IMR-90 (cell line): ENCODE measurements around the gene MTIF3. TPM values are rescaled to one million over a fixed set of nuclear protein-coding genes. Genes with fewer than 3 reads are reported as not detected.

Source experiments
- ATAC-seq: fragments of 200-7000 bp; cut with Tn5 transposase; 2 replicates; pipeline ENCODE4 v1.9.1; 2020; ENCODE audit warnings: low read depth, mild to moderate bottlenecking, moderate library complexity
- BruUV-seq: library from RNA; stranded (reverse); fragments of 400-500 nt; replicated peaks from 2 replicates; lab custom pipeline; 2021; lab: Mats Ljungman, UMichigan
- CTCF ChIA-PET: fragments of 300-600 bp; formaldehyde crosslinking; extraction: SDS; loops from one replicate; lab custom pipeline; 2021; ENCODE audit warnings: antibody characterized with exemption; lab: Yijun Ruan, JAX
- POLR2A ChIA-PET: fragments of 300-600 bp; sonication (Branson Sonifier 250); formaldehyde crosslinking; loops from one replicate; lab custom pipeline; 2022; ENCODE audit warnings: antibody characterized with exemption; ENCODE audit not compliant: unreplicated experiment; lab: Charles Lee
- DNase-seq: peaks from one replicate; pipeline ENCODE4 v3.0.0; 2013
- H2AFZ ChIP-seq: replicated peaks from 2 replicates; pipeline ENCODE3; 2013; ENCODE audit warnings: low read length, mild to moderate bottlenecking; ENCODE audit not compliant: poor library complexity
- H2AK5ac ChIP-seq: 2 replicates; pipeline ENCODE4 v1.6.1; 2013; ENCODE audit warnings: low read depth, low read length, inconsistent platforms
- H2AK9ac ChIP-seq: replicated peaks from 2 replicates; pipeline ENCODE3; 2013; ENCODE audit warnings: mild to moderate bottlenecking, low read depth, low read length, moderate library complexity; ENCODE audit not compliant: poor library complexity
- H2BK120ac ChIP-seq: 2 replicates; pipeline ENCODE4 v1.6.1; 2013; ENCODE audit warnings: low read depth, low read length, inconsistent platforms
- H2BK15ac ChIP-seq: 3 replicates; pipeline ENCODE4 v1.6.1; 2013; ENCODE audit warnings: low read depth, low read length, inconsistent platforms
- H2BK20ac ChIP-seq: 2 replicates; pipeline ENCODE4 v1.6.1; 2013; ENCODE audit warnings: low read depth, mild to moderate bottlenecking, inconsistent platforms, low read length, moderate library complexity
- H2BK5ac ChIP-seq: 2 replicates; pipeline ENCODE4 v1.6.1; 2013; ENCODE audit warnings: mild to moderate bottlenecking, low read depth, low read length, inconsistent platforms; ENCODE audit not compliant: poor library complexity, severe bottlenecking
- H3K14ac ChIP-seq: replicated peaks from 2 replicates; pipeline ENCODE4 v1.6.1; 2013; ENCODE audit warnings: low read depth, low read length, inconsistent platforms
- H3K18ac ChIP-seq: 2 replicates; pipeline ENCODE4 v1.6.1; 2013; ENCODE audit warnings: low read depth, low read length, control low read depth
- H3K23ac ChIP-seq: 2 replicates; pipeline ENCODE4 v1.6.1; 2013; ENCODE audit warnings: low read depth, low read length, inconsistent platforms
- H3K27ac ChIP-seq: 2 replicates; pipeline ENCODE4 v1.5.1; 2013; ENCODE audit warnings: mild to moderate bottlenecking, control low read depth, low read length; ENCODE audit not compliant: insufficient read depth
- H3K27me3 ChIP-seq: 2 replicates; pipeline ENCODE4 v1.6.1; 2013; ENCODE audit warnings: low read length; ENCODE audit not compliant: control insufficient read depth, insufficient read depth
- H3K36me3 ChIP-seq: 2 replicates; pipeline ENCODE4 v1.6.1; 2013; ENCODE audit warnings: low read length, mixed read lengths; ENCODE audit not compliant: control insufficient read depth, insufficient read depth
- H3K4ac ChIP-seq: 2 replicates; pipeline ENCODE4 v1.6.1; 2013; ENCODE audit warnings: low read depth, low read length, inconsistent platforms
- H3K4me1 ChIP-seq: 2 replicates; pipeline ENCODE4 v1.6.1; 2013; ENCODE audit warnings: low read length, mixed read lengths; ENCODE audit not compliant: control insufficient read depth, insufficient read depth
- H3K4me2 ChIP-seq: 2 replicates; pipeline ENCODE4 v1.6.1; 2013; ENCODE audit warnings: low read depth, mild to moderate bottlenecking, control low read depth, low read length, moderate library complexity
- H3K4me3 ChIP-seq: 2 replicates; pipeline ENCODE4 v1.5.1; 2013; ENCODE audit warnings: low read depth, mild to moderate bottlenecking, control low read depth, low read length, moderate library complexity; ENCODE audit not compliant: insufficient read depth
- H3K56ac ChIP-seq: 2 replicates; pipeline ENCODE4 v1.6.1; 2013; ENCODE audit warnings: low read length, inconsistent platforms; ENCODE audit not compliant: insufficient read depth; ENCODE audit errors: extremely low read depth
- H3K79me1 ChIP-seq, 2 experiments: 2 replicates each; pipeline ENCODE4 v1.6.1; 2013; ENCODE audit warnings: low read length in 2 of 2, inconsistent platforms in 1 of 2, low read depth in 1 of 2
- H3K9ac ChIP-seq: 2 replicates; pipeline ENCODE4 v1.6.1; 2013; ENCODE audit warnings: low read depth, low read length, control low read depth
- H3K9me1 ChIP-seq: 2 replicates; pipeline ENCODE4 v1.6.1; 2013; ENCODE audit warnings: low read length, inconsistent platforms; ENCODE audit not compliant: insufficient read depth
- H3K9me3 ChIP-seq: 2 replicates; pipeline ENCODE4 v1.6.1; 2013; ENCODE audit warnings: low read length; ENCODE audit not compliant: control insufficient read depth, insufficient read depth
- H4K20me1 ChIP-seq: 2 replicates; pipeline ENCODE4 v1.6.1; 2013; ENCODE audit warnings: low read length, inconsistent platforms; ENCODE audit not compliant: insufficient read depth
- H4K5ac ChIP-seq: 2 replicates; pipeline ENCODE4 v1.6.1; 2013; ENCODE audit warnings: mild to moderate bottlenecking, low read depth, low read length, control low read depth
- H4K8ac ChIP-seq, 2 experiments: 2 replicates each; pipeline ENCODE4 v1.6.1; 2013; ENCODE audit warnings: low read depth in 2 of 2, low read length in 2 of 2, control low read depth in 1 of 2, inconsistent platforms in 1 of 2
- H4K91ac ChIP-seq: 2 replicates; pipeline ENCODE4 v1.6.1; 2013; ENCODE audit warnings: low read depth, low read length, inconsistent platforms; ENCODE audit not compliant: insufficient read depth
- BHLHE40 ChIP-seq: fragments of 150-350 bp; IDR thresholded peaks from 2 replicates; pipeline ENCODE4 v1.6.1; 2016; ENCODE audit warnings: mild to moderate bottlenecking, low read depth, low read length
- CEBPB ChIP-seq: IDR thresholded peaks from 2 replicates; pipeline ENCODE4 v1.6.1; 2012; ENCODE audit warnings: low read depth, low read length, improper control_type of control experiment
- CHD1 ChIP-seq: IDR thresholded peaks from 2 replicates; pipeline ENCODE4 v1.6.1; 2012; ENCODE audit warnings: low read depth, low read length, improper control_type of control experiment
- FOS ChIP-seq: fragments of 150-350 bp; IDR thresholded peaks from 2 replicates; pipeline ENCODE4 v1.6.1; 2016; ENCODE audit warnings: low read depth, low read length
- MAFK ChIP-seq: IDR thresholded peaks from 2 replicates; pipeline ENCODE4 v1.6.1; 2012; ENCODE audit warnings: low read depth, low read length, improper control_type of control experiment
- MXI1 ChIP-seq: IDR thresholded peaks from 2 replicates; pipeline ENCODE4 v1.6.1; 2012; ENCODE audit warnings: low read depth, mild to moderate bottlenecking, low read length, moderate library complexity, borderline replicate concordance
- USF2 ChIP-seq: fragments of 150-350 bp; IDR thresholded peaks from 2 replicates; pipeline ENCODE4 v1.6.1; 2017; ENCODE audit warnings: mild to moderate bottlenecking, antibody characterized with exemption, low read length, low read depth
- WGBS, 2 experiments: methylation state at CpG; one replicate each; pipeline versions ENCODE4 v1.1.5 to v1.1.7; 2013; ENCODE audit warnings: missing lambda C conversion rate in 2 of 2; ENCODE audit not compliant: insufficient read length in 1 of 2; ENCODE audit errors: extremely low coverage in 2 of 2; 5-methylcytosine and 5-hydroxymethylcytosine counted together
- dilution Hi-C: fragments of 300-500 bp; cut with HindIII; formaldehyde crosslinking; loops from one replicate; pipeline ENCODE4 v1.14.3; 2018; ENCODE audit warnings: low sequenced_read_pairs; ENCODE audit not compliant: unreplicated experiment
- in situ Hi-C: fragments of 300-500 bp; cut with MboI; formaldehyde crosslinking; loops from 3 replicates; pipeline ENCODE4 v1.14.3; 2019; ENCODE audit warnings: low sequenced_read_pairs, inconsistent platforms, mixed read lengths
- intact Hi-C: fragments of 100-400 bp; cut with micrococcal nuclease; formaldehyde crosslinking; loops from 2 replicates; pipeline ENCODE4 v1.10.0; 2022
- polyA plus RNA-seq, 3 experiments: library from polyadenylated mRNA; depleted of rRNA; stranded (reverse); fragments of >200 nt; gene quantifications; 2 replicates each; pipeline ENCODE4 v1.2.3, GENCODE V29; 2012; ENCODE audit warnings: low replicate concordance in 1 of 3
- total RNA-seq: library from RNA; depleted of rRNA; stranded (reverse); fragments of >200 nt; gene quantifications from 2 replicates; pipeline ENCODE4 v1.2.3, GENCODE V29; 2012

MTIF3 gene
- total and polyA plus RNA-seq, 2 of the 4 experiments (the other 2 are of a cell fraction), result 31.7 to 41.0 TPM

GRCh38 chr13:27395007-27395510 is 55.3 kb downstream of the MTIF3 start:
- CTCF ChIA-PET, result interaction anchor here (1.1 to 1.6 kb wide), 2 partner anchors 11 to 432 kb away, joined by 3 read pairs; no protein-coding TSS in a partner anchor
- Histone ChIP-seq H3K4me1 (no peaks in the 10 kb centered on the region), H3K18ac (no peak overlapping the region), H2AFZ (no peak overlapping the region), H3K4me3 (no peak overlapping the region), H2AK9ac (no peak overlapping the region), H2AK5ac (no peak overlapping the region), H3K9me1 (no peaks in the 10 kb centered on the region), H2BK5ac (no peak overlapping the region), H3K4me2 (no peak overlapping the region), H3K4ac (no peak overlapping the region), H2BK15ac (no peak overlapping the region), H3K56ac (no peak overlapping the region), H3K27me3 (peaks cover 28% of the 10 kb centered on the region), H4K8ac (no peak overlapping the region), H3K79me1 (no peaks in the 10 kb centered on the region), H2BK120ac (no peak overlapping the region), H4K20me1 (no peaks in the 10 kb centered on the region), H3K36me3 (no peaks in the 10 kb centered on the region), H4K91ac (no peak overlapping the region), H3K23ac (no peak overlapping the region), H3K14ac (no peak overlapping the region), H2BK20ac (no peak overlapping the region), H3K9ac (no peak overlapping the region), H3K9me3 (no peaks in the 10 kb centered on the region), H4K5ac (no peak overlapping the region), H3K27ac (no peak overlapping the region)
- intact Hi-C loops, result no loop called here
- dilution Hi-C loops, result no loop called here
- POLR2A ChIA-PET, result no interaction called here
- TF ChIP-seq USF2 (no peak), BHLHE40 (no peak), MAFK (no peak), CHD1 (no peak), FOS (no peak), MXI1 (no peak), CEBPB (no peak)
- no TSS peak for BruUV-seq
- ATAC-seq (no peak), DNase-seq (no peak)
- 89% methylated on average over 2 of the region's 14 CpGs; no CpG with 5 or more reads in 1 of the 2 experiments for WGBS, 2 experiments
- in situ Hi-C loops, result no loop called here
